C4-2B (cell line): ENCODE measurements around the gene PCDH9.

ENCODE experiments used
- ZFX ChIP-seq: fragments of 450-650 bp; IDR thresholded peaks from 2 replicates; pipeline ENCODE4 v1.6.1; 2017
- TF ChIP-seq, protein P1 (sequence below): fragments of 450-650 bp; conservative IDR thresholded peaks from 2 replicates; pipeline ENCODE4 v1.5.1; 2017; ENCODE audit warnings: mild to moderate bottlenecking

DNA sequence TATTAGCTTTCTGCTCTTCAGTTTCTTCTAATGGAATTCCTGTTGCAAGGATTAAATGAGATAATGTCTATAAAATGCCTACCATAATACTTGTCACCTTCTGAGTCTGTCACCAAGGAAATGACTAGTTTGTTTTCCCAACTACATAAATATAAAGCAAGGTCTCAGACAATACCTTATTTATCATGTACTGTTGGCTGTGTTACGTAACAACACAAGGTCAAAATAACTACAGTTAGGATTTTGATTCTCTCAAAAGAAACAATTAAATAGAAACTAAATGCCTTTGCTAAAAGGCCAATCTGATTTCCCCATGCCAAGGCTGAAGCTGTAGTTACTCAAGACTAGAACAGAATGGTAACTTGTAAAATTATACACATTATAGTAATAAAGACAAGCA lies 134.5 kb downstream of the PCDH9 start:
- TF ChIP-seq, protein P1, sequence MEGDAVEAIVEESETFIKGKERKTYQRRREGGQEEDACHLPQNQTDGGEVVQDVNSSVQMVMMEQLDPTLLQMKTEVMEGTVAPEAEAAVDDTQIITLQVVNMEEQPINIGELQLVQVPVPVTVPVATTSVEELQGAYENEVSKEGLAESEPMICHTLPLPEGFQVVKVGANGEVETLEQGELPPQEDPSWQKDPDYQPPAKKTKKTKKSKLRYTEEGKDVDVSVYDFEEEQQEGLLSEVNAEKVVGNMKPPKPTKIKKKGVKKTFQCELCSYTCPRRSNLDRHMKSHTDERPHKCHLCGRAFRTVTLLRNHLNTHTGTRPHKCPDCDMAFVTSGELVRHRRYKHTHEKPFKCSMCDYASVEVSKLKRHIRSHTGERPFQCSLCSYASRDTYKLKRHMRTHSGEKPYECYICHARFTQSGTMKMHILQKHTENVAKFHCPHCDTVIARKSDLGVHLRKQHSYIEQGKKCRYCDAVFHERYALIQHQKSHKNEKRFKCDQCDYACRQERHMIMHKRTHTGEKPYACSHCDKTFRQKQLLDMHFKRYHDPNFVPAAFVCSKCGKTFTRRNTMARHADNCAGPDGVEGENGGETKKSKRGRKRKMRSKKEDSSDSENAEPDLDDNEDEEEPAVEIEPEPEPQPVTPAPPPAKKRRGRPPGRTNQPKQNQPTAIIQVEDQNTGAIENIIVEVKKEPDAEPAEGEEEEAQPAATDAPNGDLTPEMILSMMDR: no peak
- no peak for TF ChIP-seq ZFX
